Colonic mucosa (tissue), 4 donors: Measurements from ENCODE around the gene CYP27B1. TPM values are rescaled to one million over a fixed set of nuclear protein-coding genes. Genes with fewer than 3 reads are reported as not detected.

ENCODE experiments used
- DNase-seq: peaks from one replicate; pipeline ENCODE4 v3.0.0-alpha.2; 2020
- H3K27ac ChIP-seq: fragments of 200-600 bp; one replicate; pipeline ENCODE4 v1.8.0; 2021
- H3K27me3 ChIP-seq: fragments of 200-600 bp; one replicate; pipeline ENCODE4 v1.8.0; 2021
- H3K36me3 ChIP-seq: fragments of 200-600 bp; one replicate; pipeline ENCODE4 v1.8.0; 2021
- H3K4me1 ChIP-seq: fragments of 200-600 bp; one replicate; pipeline ENCODE4 v1.8.0; 2021; ENCODE audit warnings: mild to moderate bottlenecking
- H3K4me3 ChIP-seq: fragments of 200-600 bp; one replicate; pipeline ENCODE4 v1.8.0; 2021
- H3K9ac ChIP-seq, 2 donors: one replicate each; pipeline ENCODE4 v1.7.0; 2013; ENCODE audit warnings: control low read depth in 2 of 2, low read depth in 2 of 2, low read length in 2 of 2
- H3K9me3 ChIP-seq: fragments of 200-600 bp; one replicate; pipeline ENCODE4 v1.8.0; 2021
- CTCF ChIP-seq: fragments of 200-600 bp; IDR thresholded peaks from one replicate; pipeline ENCODE4 v1.8.0; 2022; ENCODE audit warnings: antibody characterized with exemption, mild to moderate bottlenecking
- intact Hi-C: fragments of 100-400 bp; cut with DNase I; formaldehyde crosslinking; loops from one replicate; pipeline ENCODE4 v1.14.1; 2022
- total RNA-seq, 2 donors: library from RNA; stranded (reverse); fragmentation: NEBNext Ultra II Directional in 1 of 2; extraction: Animal tissue kit (Norgen Biotek cat#: 25700) in 1 of 2; gene quantifications; one replicate each; pipeline ENCODE4 v1.2.1, GENCODE V29; 2021
- donor health status: healthy.
- donor health status: DM: no; HTN: no; CAD: no.
- donor health status: DM: no; HTN: no; CAD: no.

Gene CYP27B1
- total RNA-seq, 2 donors from 2014 or later = 0.80 to 1.6 TPM

- Histone ChIP-seq H3K4me3 (peak within 1 kb of the TSS; percentile 73), H3K9me3 (no peaks in the 10 kb centered on the region), H3K27ac (peak within 1 kb of the TSS; percentile 64), H3K9ac (peak within 1 kb of the TSS; percentile 74 to 84), H3K36me3 (peaks cover 6% of the 10 kb centered on the region), H3K27me3 (no peaks in the 10 kb centered on the region), H3K4me1 (no peaks in the 10 kb centered on the region)
- peak; percentile 98 for DNase-seq
- no peak for TF ChIP-seq CTCF
- intact Hi-C loops = no loop called here
Observed at GRCh38 chr12:57751788-57752667, 14.8 kb downstream of the CYP27B1 start, which contains the start of gene CDK4. Gene CDK4 (minus strand): TSS chr12:57752310. CDS start chr12:57751717, 593 bp downstream.

- no peak for DNase-seq
- peak overlapping the region; percentile 74 to 84 for H3K9ac ChIP-seq
- intact Hi-C loops = no loop called here
- TF ChIP-seq CTCF = no peak
- H3K36me3 ChIP-seq = peaks cover 6% of the 10 kb centered on the region
- peak overlapping the region; percentile 73 for H3K4me3 ChIP-seq
- H3K27me3 ChIP-seq = no peaks in the 10 kb centered on the region
- no peaks in the 10 kb centered on the region for H3K4me1 ChIP-seq
- no peaks in the 10 kb centered on the region for H3K9me3 ChIP-seq
- H3K27ac ChIP-seq = peak overlapping the region; percentile 64
Observed at GRCh38 chr12:57751432-57751787, 15.5 kb downstream of the CYP27B1 start.

- no peaks in the 10 kb centered on the region for H3K27me3 ChIP-seq
- H3K4me1 ChIP-seq = no peaks in the 10 kb centered on the region
- intact Hi-C loops = no loop called here
- peak overlapping the region in 1 of 2 donors; percentile 84 for H3K9ac ChIP-seq
- peak overlapping the region; percentile 73 for H3K4me3 ChIP-seq
- H3K36me3 ChIP-seq = peaks cover 6% of the 10 kb centered on the region
- H3K9me3 ChIP-seq = no peaks in the 10 kb centered on the region
- no peak overlapping the region for H3K27ac ChIP-seq
- no peak for DNase-seq
- TF ChIP-seq CTCF = no peak
Observed at GRCh38 chr12:57750561-57751431, 16.1 kb downstream of the CYP27B1 start.

- no peak for TF ChIP-seq CTCF
- Histone ChIP-seq H3K4me1 (no peaks in the 10 kb centered on the region), H3K9ac (no peak overlapping the region), H3K27ac (no peak overlapping the region), H3K4me3 (no peak overlapping the region), H3K36me3 (peaks cover 6% of the 10 kb centered on the region), H3K9me3 (no peaks in the 10 kb centered on the region), H3K27me3 (no peaks in the 10 kb centered on the region)
- intact Hi-C loops = no loop called here
- no peak for DNase-seq
Observed at GRCh38 chr12:57749061-57749460, 17.8 kb downstream of the CYP27B1 start.

GRCh38 chr12:57746025-57746424, 20.9 kb downstream of the CYP27B1 start:
- DNase-seq = no peak
- H3K4me1 ChIP-seq = no peaks in the 10 kb centered on the region
- H3K9me3 ChIP-seq = no peaks in the 10 kb centered on the region
- H3K27ac ChIP-seq = no peak overlapping the region
- no peaks in the 10 kb centered on the region for H3K27me3 ChIP-seq
- H3K4me3 ChIP-seq = peak overlapping the region; percentile 63
- TF ChIP-seq CTCF = no peak
- H3K36me3 ChIP-seq = peaks cover 6% of the 10 kb centered on the region
- intact Hi-C loops = no loop called here
- peak overlapping the region in 1 of 2 donors; percentile 91 for H3K9ac ChIP-seq
